SK-N-MC (cell line): ENCODE data around the gene INSL6.

Experiments used
- FOXP2 ChIP-seq: optimal IDR thresholded peaks from 2 replicates; pipeline ENCODE3; 2011; ENCODE audit warnings: mild to moderate bottlenecking, moderate library complexity; ENCODE audit not compliant: insufficient read depth; ENCODE audit errors: extremely low read length, control extremely low read depth
- POLR2AphosphoS5 ChIP-seq: IDR thresholded peaks from 2 replicates; pipeline ENCODE4 v1.6.1; 2012; ENCODE audit warnings: mild to moderate bottlenecking, low read depth, low read length, borderline replicate concordance

DNA sequence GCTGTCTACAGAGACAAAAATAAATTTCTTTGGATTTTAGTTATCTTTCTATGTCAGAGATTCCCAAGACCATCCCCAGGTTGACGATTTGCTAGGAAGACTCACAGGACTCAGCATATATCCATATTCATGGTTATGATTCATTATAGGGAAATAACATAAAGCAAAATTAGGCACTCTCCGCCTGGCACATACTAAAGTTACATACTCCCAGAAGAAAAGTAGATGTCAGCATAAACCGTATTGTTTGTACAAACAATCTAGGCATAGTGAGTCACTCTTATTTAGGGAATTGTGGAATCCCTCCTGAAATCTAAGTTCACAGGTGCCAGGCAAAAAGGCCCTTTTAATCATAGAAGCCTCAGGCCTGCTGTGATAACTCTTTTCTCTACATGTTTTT lies 62.9 kb downstream of the INSL6 start:
- no peak for TF ChIP-seq FOXP2
- TF ChIP-seq POLR2AphosphoS5, result no peak
